Stimulated activated naive B cell treated with anti-CD40 and anti-IgM and Interleukin-4, amounts not matched to agents 10 μg/mL and 1 μg/mL and 100 μg/mL, for 72 hours (primary cell): Measurements from ENCODE around the gene ERI2.
A peak's percentile ranks its signal among the peaks of the same experiment; 100 is the strongest.
"Not testable (repeated sequence)": the region's sequence is repeated elsewhere in the genome, so short reads cannot be mapped to it uniquely, and the experiment has no call there.

Experiments used
- ATAC-seq, 2 donors: fragments of 150-1000 bp; cut with Tn5 transposase; replicated peaks; 2 replicates each; pipeline ENCODE4 v1.10.0; 2021; ENCODE audit warnings: moderate library complexity in 1 of 2
- DNase-seq: peaks from one replicate; pipeline ENCODE4 v3.0.0; 2021
- H3K27ac Mint-ChIP-seq: one replicate; pipeline ENCODE4 v1.8.0; 2022; ENCODE audit warnings: mild to moderate bottlenecking, mixed read lengths
- H3K27me3 Mint-ChIP-seq, 2 donors: one replicate each; pipeline ENCODE4 v1.8.0; 2022; ENCODE audit warnings: mixed read lengths in 2 of 2
- H3K36me3 Mint-ChIP-seq, 2 donors: one replicate each; pipeline ENCODE4 v1.8.0; 2022; ENCODE audit warnings: mixed read lengths in 2 of 2, mild to moderate bottlenecking in 1 of 2
- H3K4me1 Mint-ChIP-seq, 2 donors: one replicate each; pipeline ENCODE4 v1.8.0; 2022; ENCODE audit warnings: mixed read lengths in 2 of 2, mild to moderate bottlenecking in 1 of 2
- H3K4me3 Mint-ChIP-seq, 2 donors: one replicate each; pipeline ENCODE4 v1.8.0; 2022; ENCODE audit warnings: mild to moderate bottlenecking in 2 of 2, mixed read lengths in 2 of 2, moderate library complexity in 1 of 2
- H3K9me3 Mint-ChIP-seq, 2 donors: one replicate each; pipeline ENCODE4 v1.8.0; 2022; ENCODE audit warnings: mixed read lengths in 2 of 2, mild to moderate bottlenecking in 1 of 2

Gene ERI2

GRCh38 chr16:20833086-20833485 lies 26.8 kb upstream of the ERI2 start:
- H3K27ac Mint-ChIP-seq: no peak overlapping the region
- DNase-seq (no peak), ATAC-seq (no peak)
- no peaks in the 10 kb centered on the region for H3K27me3 Mint-ChIP-seq
- peaks cover 6 to 9% of the 10 kb centered on the region in 2 donors for H3K9me3 Mint-ChIP-seq
- no peaks in the 10 kb centered on the region for H3K4me1 Mint-ChIP-seq
- H3K4me3 Mint-ChIP-seq: no peak overlapping the region
- H3K36me3 Mint-ChIP-seq: peaks cover 18 to 21% of the 10 kb centered on the region in 2 donors

DNA sequence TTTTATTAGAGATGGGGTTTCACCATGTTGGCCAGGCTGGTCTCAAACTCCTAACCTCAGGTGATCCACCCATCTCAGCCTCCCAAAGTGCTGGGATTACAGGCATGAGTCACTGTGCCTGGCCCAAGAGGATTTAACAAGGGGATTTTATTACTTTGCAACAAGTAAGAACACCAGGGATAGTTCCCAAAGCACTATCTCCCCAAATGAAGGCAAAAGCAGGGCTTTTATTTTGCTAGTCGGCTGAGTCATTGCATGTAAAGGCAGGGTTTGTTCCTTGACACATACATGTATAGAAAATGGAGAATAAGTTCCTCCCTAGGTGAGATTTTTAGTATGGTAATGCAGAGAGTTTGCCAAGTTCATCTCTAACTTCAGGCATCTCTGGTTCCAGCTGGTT lies 24.1 kb upstream of the ERI2 start:
- Mint-ChIP-seq H3K4me1 (no peaks in the 10 kb centered on the region), H3K4me3 (no peak overlapping the region), H3K27ac (no peak overlapping the region), H3K27me3 (no peaks in the 10 kb centered on the region), H3K9me3 (peaks cover 0 to 5% of the 10 kb centered on the region in 2 donors), H3K36me3 (peaks cover 4 to 7% of the 10 kb centered on the region in 2 donors)
- DNase-seq (no peak), ATAC-seq (no peak)

DNA sequence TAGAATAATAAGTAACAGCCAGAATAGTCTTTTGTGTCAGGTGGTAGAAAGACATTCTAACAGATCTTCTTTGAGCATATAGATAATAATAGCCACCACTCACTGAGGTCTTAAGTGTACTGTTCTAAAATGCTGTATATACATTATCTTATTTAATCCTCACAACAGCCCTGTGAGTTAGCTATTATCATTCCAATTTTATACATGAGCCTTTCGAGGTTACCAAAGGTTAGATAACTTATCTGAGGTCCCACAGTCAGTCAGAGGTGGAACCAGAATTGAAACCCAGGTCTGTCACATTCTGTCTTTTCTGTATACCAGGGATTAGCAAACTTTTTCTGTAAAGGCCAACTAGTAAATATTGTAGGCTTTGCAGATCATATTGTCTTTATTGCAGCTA lies 23.3 kb upstream of the ERI2 start:
- H3K4me3 Mint-ChIP-seq: no peak overlapping the region
- no peak for DNase-seq
- no peak overlapping the region for H3K27ac Mint-ChIP-seq
- ATAC-seq: no peak
- no peaks in the 10 kb centered on the region for H3K4me1 Mint-ChIP-seq
- H3K36me3 Mint-ChIP-seq: peaks cover 1 to 2% of the 10 kb centered on the region in 2 donors
- peaks cover 0 to 2% of the 10 kb centered on the region in 2 donors for H3K9me3 Mint-ChIP-seq
- no peaks in the 10 kb centered on the region for H3K27me3 Mint-ChIP-seq

DNA sequence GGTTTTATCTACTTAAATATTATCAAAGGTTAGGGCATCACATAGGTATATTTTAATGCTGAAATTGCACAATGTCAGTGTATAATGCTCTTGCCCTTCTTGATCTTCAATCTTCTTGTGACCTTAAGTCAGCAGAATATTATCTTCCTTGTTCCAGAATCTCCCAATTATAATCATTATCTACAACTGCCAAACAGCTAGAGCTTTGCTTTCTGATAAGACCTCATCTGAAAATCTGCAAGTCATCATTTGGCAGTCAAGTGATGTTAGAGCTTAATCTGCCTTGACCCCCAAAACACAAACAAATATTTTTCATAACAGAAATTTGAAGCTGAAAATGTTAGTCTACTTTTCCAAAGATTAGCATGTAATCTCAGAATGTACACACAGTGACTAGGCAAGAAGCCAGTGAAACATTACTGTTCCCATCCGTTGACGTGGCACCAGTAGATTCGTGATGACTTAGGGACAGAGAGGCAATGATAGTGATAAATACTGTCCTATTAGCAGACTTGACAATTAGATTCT lies 19.8 kb upstream of the ERI2 start:
- Mint-ChIP-seq H3K36me3 (peaks cover 0 to 2% of the 10 kb centered on the region in 2 donors), H3K4me1 (peaks cover 0 to 8% of the 10 kb centered on the region in 2 donors), H3K9me3 (no peaks in the 10 kb centered on the region), H3K27me3 (no peaks in the 10 kb centered on the region), H3K4me3 (no peak overlapping the region), H3K27ac (no peak overlapping the region)
- ATAC-seq (no peak), DNase-seq (no peak)

GRCh38 chr16:20822521-20823325 lies 16.5 kb upstream of the ERI2 start:
- Mint-ChIP-seq H3K36me3 (peaks cover 0 to 2% of the 10 kb centered on the region in 2 donors), H3K9me3 (no peaks in the 10 kb centered on the region), H3K27ac (no peak overlapping the region), H3K27me3 (no peaks in the 10 kb centered on the region), H3K4me3 (no peak overlapping the region), H3K4me1 (peaks cover 0 to 8% of the 10 kb centered on the region in 2 donors)
- ATAC-seq (peak in 1 of 2 donors; percentile 34), DNase-seq (no peak)

DNA sequence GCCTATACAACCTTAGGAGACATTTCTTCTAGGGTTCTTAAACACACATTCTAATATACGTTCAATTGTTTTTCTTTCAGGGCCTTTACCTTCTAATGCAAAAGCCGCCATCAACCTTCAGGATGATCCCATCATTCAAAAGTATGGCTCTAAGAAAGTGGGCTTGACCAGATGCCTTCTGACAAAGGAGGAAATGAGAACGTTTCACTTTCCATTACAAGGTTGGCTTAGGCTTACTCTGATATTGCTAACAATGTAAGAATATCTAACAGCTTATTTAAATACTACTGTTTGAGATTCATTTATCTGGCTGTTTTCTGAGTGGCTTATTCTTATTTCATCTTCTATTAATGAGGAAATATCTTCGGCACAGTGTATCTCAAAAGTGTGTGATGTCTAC lies 15.4 kb upstream of the ERI2 start:
- Mint-ChIP-seq H3K4me3 (no peak overlapping the region), H3K27ac (no peak overlapping the region), H3K4me1 (peaks cover 0 to 8% of the 10 kb centered on the region in 2 donors), H3K36me3 (peaks cover 0 to 2% of the 10 kb centered on the region in 2 donors), H3K27me3 (no peaks in the 10 kb centered on the region), H3K9me3 (no peaks in the 10 kb centered on the region)
- no peak for ATAC-seq
- DNase-seq: no peak

- peaks cover 0 to 8% of the 10 kb centered on the region in 2 donors for H3K4me1 Mint-ChIP-seq
- no peaks in the 10 kb centered on the region for H3K27me3 Mint-ChIP-seq
- ATAC-seq: no peak
- H3K36me3 Mint-ChIP-seq: peaks cover 0 to 2% of the 10 kb centered on the region in 2 donors
- H3K27ac Mint-ChIP-seq: no peak overlapping the region
- no peaks in the 10 kb centered on the region for H3K9me3 Mint-ChIP-seq
- DNase-seq: no peak
- H3K4me3 Mint-ChIP-seq: no peak overlapping the region
These were observed 12.8 kb upstream of the ERI2 start for GRCh38 chr16:20818929-20819585.

DNA sequence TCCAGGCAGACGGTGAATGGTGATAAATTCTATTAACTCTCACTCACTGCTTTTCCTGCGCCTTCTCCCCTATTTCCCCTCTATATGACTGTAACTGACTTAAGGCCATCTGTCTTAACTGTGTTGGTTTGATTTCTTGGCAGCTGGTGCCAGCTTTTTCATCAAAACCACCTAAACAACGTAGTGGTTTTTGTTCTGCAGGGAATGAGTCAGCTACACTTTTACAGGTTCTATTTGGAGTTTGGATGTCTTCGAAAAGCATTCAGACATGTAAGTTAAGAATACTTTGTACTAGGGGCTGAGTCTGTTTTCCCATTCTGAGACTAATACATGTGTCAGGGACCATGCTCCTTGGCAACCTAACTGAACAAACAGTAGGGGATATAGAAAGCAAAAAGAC lies 8.5 kb upstream of the ERI2 start:
- no peak overlapping the region for H3K4me3 Mint-ChIP-seq
- no peaks in the 10 kb centered on the region for H3K36me3 Mint-ChIP-seq
- no peak for DNase-seq
- no peak overlapping the region for H3K27ac Mint-ChIP-seq
- H3K27me3 Mint-ChIP-seq: no peaks in the 10 kb centered on the region
- no peaks in the 10 kb centered on the region for H3K9me3 Mint-ChIP-seq
- H3K4me1 Mint-ChIP-seq: no peaks in the 10 kb centered on the region
- ATAC-seq: peak in 1 of 2 donors; percentile 45

DNA sequence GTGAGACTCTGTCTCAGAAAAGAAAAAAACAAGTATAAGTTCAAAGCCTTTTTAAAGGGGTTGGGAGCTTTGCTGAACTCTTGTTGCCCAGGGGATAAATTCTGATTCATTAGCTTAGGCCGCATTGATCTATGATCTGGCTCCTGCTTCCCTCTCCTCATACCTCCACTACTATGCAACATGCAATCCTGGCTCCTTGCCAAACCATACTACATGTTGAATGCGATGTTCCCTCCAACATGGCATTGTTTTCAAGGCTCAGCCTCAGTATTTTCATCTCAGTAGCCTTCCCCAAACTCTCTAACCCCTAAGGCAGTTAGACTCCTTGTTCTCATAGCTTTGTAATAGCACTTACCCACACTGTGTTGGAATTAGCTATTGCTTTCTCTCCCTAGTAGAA lies 6.2 kb upstream of the ERI2 start:
- no peaks in the 10 kb centered on the region for H3K27me3 Mint-ChIP-seq
- H3K9me3 Mint-ChIP-seq: no peaks in the 10 kb centered on the region
- no peak overlapping the region for H3K4me3 Mint-ChIP-seq
- ATAC-seq: no peak
- no peak for DNase-seq
- H3K4me1 Mint-ChIP-seq: peaks cover 4 to 8% of the 10 kb centered on the region in 2 donors
- H3K27ac Mint-ChIP-seq: no peak overlapping the region
- H3K36me3 Mint-ChIP-seq: no peaks in the 10 kb centered on the region

GRCh38 chr16:20811889-20812439 lies 5.7 kb upstream of the ERI2 start:
- no peak for ATAC-seq
- Mint-ChIP-seq H3K4me1 (peaks cover 7 to 14% of the 10 kb centered on the region in 2 donors), H3K27ac (no peak overlapping the region), H3K4me3 (no peak overlapping the region), H3K36me3 (no peaks in the 10 kb centered on the region), H3K27me3 (no peaks in the 10 kb centered on the region), H3K9me3 (no peaks in the 10 kb centered on the region)
- DNase-seq: no peak

GRCh38 chr16:20807862-20808261 lies 1.6 kb upstream of the ERI2 start:
- no peaks in the 10 kb centered on the region for H3K27me3 Mint-ChIP-seq
- DNase-seq (no peak), ATAC-seq (no peak)
- H3K9me3 Mint-ChIP-seq: no peaks in the 10 kb centered on the region
- peak overlapping the region; percentile 68 to 95 for H3K4me3 Mint-ChIP-seq
- no peak overlapping the region for H3K27ac Mint-ChIP-seq
- H3K4me1 Mint-ChIP-seq: peaks cover 13 to 24% of the 10 kb centered on the region in 2 donors
- no peaks in the 10 kb centered on the region for H3K36me3 Mint-ChIP-seq

DNA sequence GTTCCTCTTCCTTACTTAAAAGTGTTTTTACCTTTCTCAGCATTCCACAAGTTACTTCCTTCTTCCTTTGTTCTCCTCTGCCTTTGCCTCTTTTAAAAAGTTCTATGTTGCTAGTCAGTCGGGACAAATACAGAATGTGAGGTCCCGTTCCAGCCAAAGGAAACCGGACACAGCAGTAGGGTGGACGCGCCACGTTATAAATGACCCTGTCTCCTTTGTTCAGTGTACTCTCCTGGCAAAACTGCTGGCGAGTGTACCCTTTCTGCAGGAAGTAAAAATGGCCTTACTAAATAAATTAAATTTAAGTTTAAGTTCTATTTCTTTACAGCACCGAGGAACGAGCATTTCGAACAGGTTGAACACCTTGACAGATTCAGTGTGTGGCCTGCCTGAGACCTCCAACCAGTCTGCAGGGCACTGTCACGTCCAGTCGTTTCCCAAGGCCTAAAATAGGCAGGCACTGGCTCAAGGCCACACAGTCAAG lies 546 bp downstream of the ERI2 start:
- H3K9me3 Mint-ChIP-seq, H3K36me3 Mint-ChIP-seq, ATAC-seq, H3K27me3 Mint-ChIP-seq, DNase-seq: not testable (repeated sequence)
- Mint-ChIP-seq H3K27ac (peak overlapping the region; percentile 95), H3K4me3 (peak overlapping the region; percentile 95 to 99), H3K4me1 (peaks cover 13 to 24% of the 10 kb centered on the region in 2 donors)

DNA sequence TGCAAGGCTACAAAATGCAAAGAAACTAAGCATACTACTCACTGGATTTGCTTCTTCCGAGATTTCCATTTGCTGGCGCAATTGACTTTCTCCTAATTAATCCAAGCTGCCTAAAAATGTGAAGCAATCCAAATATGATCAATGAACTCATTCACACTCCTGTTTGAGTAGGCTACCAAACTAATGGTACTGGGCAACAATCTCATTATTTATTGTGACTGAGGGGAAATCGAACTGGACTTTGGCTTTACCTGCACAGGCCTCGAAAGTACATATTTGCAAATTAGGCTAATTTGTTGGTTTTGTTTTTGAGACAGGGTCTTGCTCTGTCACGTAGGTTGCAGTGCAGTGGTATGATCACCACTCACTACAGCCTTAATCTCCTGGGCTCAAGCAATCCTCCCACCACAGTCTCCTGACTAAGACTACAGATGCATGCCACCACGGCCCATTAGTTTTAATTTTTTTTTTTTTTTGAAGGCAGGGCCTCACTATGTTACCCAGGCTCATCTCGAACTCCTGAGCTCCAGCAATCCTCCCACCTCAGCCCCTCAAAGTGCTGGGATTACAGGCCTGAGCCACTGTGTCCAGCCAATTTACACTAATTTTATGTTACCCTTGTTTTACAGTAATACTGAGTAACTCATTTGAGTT lies 2.6 kb downstream of the ERI2 start:
- H3K27ac Mint-ChIP-seq: no peak overlapping the region

DNA sequence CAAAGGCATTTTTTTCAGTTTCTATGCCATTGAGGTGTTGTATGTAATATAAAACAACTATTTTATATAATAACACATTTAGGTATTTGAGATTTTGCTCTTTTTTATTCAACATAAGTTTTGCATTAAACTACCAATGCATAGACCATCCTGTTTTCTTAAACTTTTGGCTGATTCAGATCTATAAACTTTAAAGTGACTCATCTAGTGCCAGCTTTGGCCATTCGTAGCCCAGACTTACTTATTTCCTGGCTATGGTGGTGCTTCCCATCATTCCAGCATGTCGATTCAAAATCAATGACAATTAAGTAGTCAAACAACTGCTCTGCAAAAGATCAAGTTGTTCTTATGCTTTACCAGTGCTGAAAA lies 3.1 kb downstream of the ERI2 start:
- no peaks in the 10 kb centered on the region for H3K27me3 Mint-ChIP-seq
- DNase-seq: no peak
- no peaks in the 10 kb centered on the region for H3K9me3 Mint-ChIP-seq
- H3K36me3 Mint-ChIP-seq: no peaks in the 10 kb centered on the region
- ATAC-seq: no peak
- no peak overlapping the region for H3K27ac Mint-ChIP-seq
- H3K4me3 Mint-ChIP-seq: no peak overlapping the region
- H3K4me1 Mint-ChIP-seq: peaks cover 11 to 22% of the 10 kb centered on the region in 2 donors

More for the DNA sequence above, 2.6 kb downstream of the ERI2 start:
- H3K4me1 Mint-ChIP-seq: peaks cover 13 to 24% of the 10 kb centered on the region in 2 donors
- H3K36me3 Mint-ChIP-seq: no peaks in the 10 kb centered on the region
- H3K27me3 Mint-ChIP-seq: no peaks in the 10 kb centered on the region
- H3K9me3 Mint-ChIP-seq: no peaks in the 10 kb centered on the region
- ATAC-seq: no peak
- DNase-seq: no peak
- H3K4me3 Mint-ChIP-seq: no peak overlapping the region
